ENCODE results near the gene CASP8AP2. TPM values are rescaled to one million over a fixed set of nuclear protein-coding genes. Genes with fewer than 3 reads are reported as not detected.

The CASP8AP2 gene
- total and polyA plus RNA-seq, 9 of the 15 experiments (the other 6 are each of a cell fraction or from before 2014, with no cell fraction given): 10.6 to 30.0 (median 19.1) TPM

DNA sequence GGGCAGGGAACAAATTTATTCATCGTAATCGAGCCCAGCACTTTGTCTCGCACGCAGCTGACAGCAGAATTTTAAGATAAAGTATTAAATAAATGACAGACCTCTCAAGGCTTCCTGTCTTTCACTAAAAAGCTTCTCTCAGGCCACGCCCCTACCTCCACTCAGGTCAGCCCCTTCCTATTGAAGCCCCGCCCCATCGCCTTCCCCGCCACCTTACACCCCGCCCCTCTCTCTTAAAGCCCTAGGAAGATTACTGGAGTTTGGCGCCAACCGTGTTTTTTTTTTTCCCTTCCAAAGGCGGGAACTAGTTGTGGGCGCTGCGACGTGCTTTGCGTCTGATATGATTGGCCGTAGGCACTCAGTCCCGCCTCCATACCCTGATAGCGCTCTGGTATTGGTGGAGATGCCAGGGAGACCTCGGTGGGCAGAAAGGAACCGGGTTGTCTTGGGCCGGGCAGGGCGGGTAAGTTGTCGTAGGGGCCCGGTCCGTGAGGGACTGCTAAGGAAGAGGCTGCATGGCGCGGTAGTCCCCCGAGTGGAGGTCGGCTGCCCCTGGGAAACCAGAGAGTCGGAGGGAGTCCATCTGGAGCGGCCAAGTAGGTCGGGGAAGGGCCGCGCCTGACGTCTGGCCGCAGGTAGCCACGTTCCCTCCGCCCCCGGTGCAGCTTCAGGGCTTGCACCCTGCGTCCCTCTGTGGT, at the start of gene CASP8AP2 (continued):
- no peak for TF ChIP-seq NR2C2 (CRISPR knock-in tag; IDR thresholded peaks at IDR 0.05)
- TF ChIP-seq NR2C2 (tag; IDR thresholded peaks at IDR 0.05): peak; percentile 60; the same call in 1 of the 2 replicates
- TF ChIP-seq POLR2AphosphoS2 (IDR thresholded peaks at IDR 0.05; ENCODE audit: low read length): peak; percentile 56; the same call in 1 of the 2 replicates
- TF ChIP-seq, protein P1, sequence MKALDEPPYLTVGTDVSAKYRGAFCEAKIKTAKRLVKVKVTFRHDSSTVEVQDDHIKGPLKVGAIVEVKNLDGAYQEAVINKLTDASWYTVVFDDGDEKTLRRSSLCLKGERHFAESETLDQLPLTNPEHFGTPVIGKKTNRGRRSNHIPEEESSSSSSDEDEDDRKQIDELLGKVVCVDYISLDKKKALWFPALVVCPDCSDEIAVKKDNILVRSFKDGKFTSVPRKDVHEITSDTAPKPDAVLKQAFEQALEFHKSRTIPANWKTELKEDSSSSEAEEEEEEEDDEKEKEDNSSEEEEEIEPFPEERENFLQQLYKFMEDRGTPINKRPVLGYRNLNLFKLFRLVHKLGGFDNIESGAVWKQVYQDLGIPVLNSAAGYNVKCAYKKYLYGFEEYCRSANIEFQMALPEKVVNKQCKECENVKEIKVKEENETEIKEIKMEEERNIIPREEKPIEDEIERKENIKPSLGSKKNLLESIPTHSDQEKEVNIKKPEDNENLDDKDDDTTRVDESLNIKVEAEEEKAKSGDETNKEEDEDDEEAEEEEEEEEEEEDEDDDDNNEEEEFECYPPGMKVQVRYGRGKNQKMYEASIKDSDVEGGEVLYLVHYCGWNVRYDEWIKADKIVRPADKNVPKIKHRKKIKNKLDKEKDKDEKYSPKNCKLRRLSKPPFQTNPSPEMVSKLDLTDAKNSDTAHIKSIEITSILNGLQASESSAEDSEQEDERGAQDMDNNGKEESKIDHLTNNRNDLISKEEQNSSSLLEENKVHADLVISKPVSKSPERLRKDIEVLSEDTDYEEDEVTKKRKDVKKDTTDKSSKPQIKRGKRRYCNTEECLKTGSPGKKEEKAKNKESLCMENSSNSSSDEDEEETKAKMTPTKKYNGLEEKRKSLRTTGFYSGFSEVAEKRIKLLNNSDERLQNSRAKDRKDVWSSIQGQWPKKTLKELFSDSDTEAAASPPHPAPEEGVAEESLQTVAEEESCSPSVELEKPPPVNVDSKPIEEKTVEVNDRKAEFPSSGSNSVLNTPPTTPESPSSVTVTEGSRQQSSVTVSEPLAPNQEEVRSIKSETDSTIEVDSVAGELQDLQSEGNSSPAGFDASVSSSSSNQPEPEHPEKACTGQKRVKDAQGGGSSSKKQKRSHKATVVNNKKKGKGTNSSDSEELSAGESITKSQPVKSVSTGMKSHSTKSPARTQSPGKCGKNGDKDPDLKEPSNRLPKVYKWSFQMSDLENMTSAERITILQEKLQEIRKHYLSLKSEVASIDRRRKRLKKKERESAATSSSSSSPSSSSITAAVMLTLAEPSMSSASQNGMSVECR (CRISPR knock-in tag; IDR thresholded peaks at IDR 0.05): 0 out of 2 replicates have a peak, but pooled peaks have one; percentile 14
- peak; percentile 36; the same call in 1 of the 2 replicates for TF ChIP-seq GTF2E2 (tag; IDR thresholded peaks at IDR 0.05)
- peak; percentile 65; the same call in 1 of the 2 replicates for TF ChIP-seq NKRF (IDR thresholded peaks at IDR 0.05; ENCODE audit: borderline replicate concordance)
- no peak for TF ChIP-seq ZNF75A (CRISPR knock-in tag; IDR thresholded peaks at IDR 0.05)
- no peak for TF ChIP-seq HINFP (tag; conservative IDR thresholded peaks at IDR 0.05; ENCODE audit: low read depth)
- TF ChIP-seq TAF15 (IDR thresholded peaks at IDR 0.05; ENCODE audit: low read depth, low read length): no peak
- TF ChIP-seq ZNF3 (CRISPR knock-in tag; IDR thresholded peaks at IDR 0.05): no peak
- peak; percentile 68 for TF ChIP-seq RBM25 (IDR thresholded peaks at IDR 0.05; ENCODE audit: low read depth, low read length, severe bottlenecking)
- peak; percentile 68 for TF ChIP-seq MEIS2 (IDR thresholded peaks at IDR 0.05; ENCODE audit: partially characterized antibody)
- TF ChIP-seq TRIM24 (IDR thresholded peaks at IDR 0.05): peak; percentile 90 to 94
- TF ChIP-seq NRF1 (conservative IDR thresholded peaks at IDR 0.05 in 1 of 2, IDR thresholded peaks at IDR 0.05 in 1 of 2): peak in 1 of 2 experiments; percentile 36; a peak in 2 of 4 replicates
- TF ChIP-seq MBD2 (IDR thresholded peaks at IDR 0.05; ENCODE audit: borderline replicate concordance, low read depth): peak; percentile 66; the same call in 1 of the 2 replicates
- TF ChIP-seq KDM1A (IDR thresholded peaks at IDR 0.05): no peak
- TF ChIP-seq MED1 (CRISPR knock-in tag; IDR thresholded peaks at IDR 0.05; ENCODE audit: borderline replicate concordance): no peak
- TF ChIP-seq TEAD4 (IDR thresholded peaks at IDR 0.05; ENCODE audit: low read length): 0 out of 2 replicates have a peak, but pooled peaks have one; percentile 6
- no peak for TF ChIP-seq TEAD4 (CRISPR knock-in tag; IDR thresholded peaks at IDR 0.05; ENCODE audit: borderline replicate concordance)
- peak; percentile 69 for TF ChIP-seq KDM5B (IDR thresholded peaks at IDR 0.05; ENCODE audit: insufficient replicate concordance, low read depth, low read length)

Data from K562 (cell line).